Erythroblast (primary cell): ENCODE results near the gene SLC22A24.
"Not testable (repeated sequence)": the region's sequence is repeated elsewhere in the genome, so short reads cannot be mapped to it uniquely, and the experiment has no call there.

Experiments used
- DNase-seq, 2 experiments: peaks; one replicate each; lab custom pipeline; 2025; lab: John Stamatoyannopoulos, UW
- GATA1 ChIP-seq: IDR thresholded peaks from 2 replicates; pipeline ENCODE4 v1.6.1; 2011; ENCODE audit warnings: low read depth, mild to moderate bottlenecking, control low read depth, low read length, moderate library complexity
- POLR2A ChIP-seq: IDR thresholded peaks from 2 replicates; pipeline ENCODE4 v1.6.1; 2011; ENCODE audit warnings: mild to moderate bottlenecking, low read length

SLC22A24 gene, protein sequence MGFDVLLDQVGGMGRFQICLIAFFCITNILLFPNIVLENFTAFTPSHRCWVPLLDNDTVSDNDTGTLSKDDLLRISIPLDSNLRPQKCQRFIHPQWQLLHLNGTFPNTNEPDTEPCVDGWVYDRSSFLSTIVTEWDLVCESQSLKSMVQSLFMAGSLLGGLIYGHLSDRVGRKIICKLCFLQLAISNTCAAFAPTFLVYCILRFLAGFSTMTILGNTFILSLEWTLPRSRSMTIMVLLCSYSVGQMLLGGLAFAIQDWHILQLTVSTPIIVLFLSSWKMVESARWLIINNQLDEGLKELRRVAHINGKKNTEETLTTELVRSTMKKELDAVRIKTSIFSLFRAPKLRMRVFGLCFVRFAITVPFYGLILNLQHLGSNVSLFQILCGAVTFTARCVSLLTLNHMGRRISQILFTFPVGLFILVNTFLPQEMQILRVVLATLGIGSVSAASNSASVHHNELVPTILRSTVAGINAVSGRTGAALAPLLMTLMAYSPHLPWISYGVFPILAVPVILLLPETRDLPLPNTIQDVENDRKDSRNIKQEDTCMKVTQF

DNA sequence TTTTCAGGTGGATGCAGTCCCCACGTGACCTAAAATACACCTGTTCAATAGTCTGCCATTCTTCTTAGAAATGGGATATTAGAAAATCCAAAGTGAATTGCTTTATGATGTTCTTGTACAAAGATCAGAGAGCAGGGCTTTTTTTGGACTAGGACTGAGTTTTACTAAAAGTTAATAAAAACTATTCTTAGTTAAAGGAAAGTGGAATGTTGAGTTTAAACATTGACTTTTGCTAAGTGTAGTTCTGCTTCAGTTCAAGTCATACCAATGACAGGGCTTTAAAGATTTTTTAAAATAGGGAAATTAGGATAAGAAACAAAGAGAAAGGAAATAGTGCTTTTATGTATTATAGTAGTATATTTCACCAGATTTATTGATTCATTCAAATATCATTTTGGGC lies at the start of gene SLC22A24:
Gene SLC22A24 (minus strand): TSS at position 101 of the 400 bp plus-strand sequence. CDS start 442 bp downstream, outside the sequence.
- DNase-seq: no peak
- TF ChIP-seq POLR2A (no peak), GATA1 (no peak)

DNA sequence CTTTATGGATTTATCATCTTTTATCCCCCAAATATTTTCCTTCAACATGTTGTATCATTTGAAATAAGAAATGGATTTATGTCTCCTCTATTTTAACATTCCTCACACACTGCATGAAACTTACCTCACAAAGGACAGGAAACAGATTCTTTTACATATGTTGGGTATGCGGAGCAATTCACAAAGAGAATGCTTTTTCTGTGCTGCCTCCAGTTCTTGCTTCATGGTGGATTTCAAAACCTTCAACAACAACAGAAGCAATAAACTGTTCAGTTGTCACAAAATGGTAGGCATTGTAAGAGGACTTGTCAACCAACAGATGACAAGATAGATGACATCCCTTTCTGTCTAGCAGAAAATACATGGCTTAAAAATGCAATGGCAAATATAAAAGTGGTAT lies 36.5 kb upstream of the SLC22A24 start:
- TF ChIP-seq POLR2A (no peak), GATA1 (no peak)

DNA sequence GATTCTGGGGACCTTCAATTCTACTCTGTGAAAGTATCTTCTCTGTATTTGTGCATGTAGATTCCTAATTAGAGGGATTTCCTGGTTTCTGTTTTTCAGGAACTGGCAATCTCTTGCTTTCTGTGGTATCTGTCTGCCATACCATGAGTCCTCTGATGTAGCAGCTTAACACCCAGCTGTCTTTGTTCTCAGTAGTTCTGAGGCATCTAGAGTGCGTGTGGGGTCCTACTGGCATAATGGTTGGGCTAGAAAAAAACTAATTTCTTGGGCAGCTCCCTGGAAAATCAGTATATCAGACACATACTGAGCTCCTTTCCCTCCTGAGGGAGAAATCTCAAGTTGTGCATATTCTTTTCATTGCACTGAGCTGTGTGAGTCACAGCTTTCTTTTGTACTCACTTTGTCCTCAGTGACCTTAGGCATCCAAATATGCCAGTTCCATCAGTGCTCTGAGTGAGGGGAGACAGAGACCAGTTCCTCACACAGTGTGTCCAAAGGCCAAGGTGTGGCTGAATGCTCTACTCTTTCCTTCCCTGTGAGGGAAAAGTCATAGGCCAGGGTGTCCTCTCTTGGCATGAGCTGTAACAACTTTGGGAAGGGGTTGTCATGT lies 35.5 kb upstream of the SLC22A24 start:
- TF ChIP-seq GATA1 (no peak), POLR2A (no peak)
- DNase-seq: no peak

More for the DNA sequence above, 36.5 kb upstream of the SLC22A24 start:
- DNase-seq: no peak

DNA sequence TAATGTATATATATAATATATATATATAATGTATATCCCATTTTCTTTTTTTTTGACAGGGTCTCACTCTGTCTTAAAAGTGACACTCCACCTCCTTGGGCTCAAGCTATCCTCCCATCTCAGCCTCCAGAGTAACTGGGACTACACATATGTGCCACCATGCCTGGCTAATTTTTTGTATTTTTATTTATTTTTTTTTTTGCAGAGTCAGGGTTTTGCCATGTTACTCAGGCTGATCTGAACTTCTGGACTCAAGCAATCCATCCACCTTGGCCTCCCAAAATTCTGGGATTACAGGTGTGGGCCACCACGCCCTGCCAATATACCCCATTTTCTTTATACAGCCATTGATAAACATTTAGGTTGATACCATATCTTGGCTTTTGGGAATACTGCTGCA lies 33.9 kb upstream of the SLC22A24 start:
- TF ChIP-seq GATA1 (no peak), POLR2A (no peak)

DNA sequence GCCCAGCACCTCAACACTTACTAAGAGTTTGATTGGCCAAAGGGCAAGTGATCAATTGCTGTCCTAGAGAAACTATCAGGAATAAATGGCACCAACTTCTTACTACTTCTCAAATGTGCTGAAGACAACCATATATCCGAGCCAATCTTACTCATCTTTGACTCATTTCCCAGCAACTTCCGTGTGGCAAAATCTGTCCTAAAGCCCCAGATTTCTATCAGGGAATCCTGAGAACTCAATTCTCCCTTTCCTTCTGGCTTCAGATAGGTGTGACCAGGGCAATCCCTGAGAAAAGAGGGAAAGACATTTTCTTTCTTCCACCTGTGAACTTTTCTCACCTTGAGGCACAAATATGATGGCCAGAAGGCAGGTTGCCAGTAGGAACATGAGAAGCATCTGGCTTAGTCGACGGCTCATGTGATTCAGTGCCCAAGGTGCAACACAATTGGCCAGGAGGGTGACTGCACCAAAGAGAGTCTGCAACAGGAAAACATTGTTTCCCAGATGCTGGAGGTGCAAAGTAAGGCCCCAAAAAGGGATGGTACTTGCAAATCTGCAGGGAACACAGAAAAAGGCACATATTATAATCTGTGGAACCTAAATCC lies 21.8 kb upstream of the SLC22A24 start:
- TF ChIP-seq GATA1 (no peak), POLR2A (no peak)
- no peak for DNase-seq

More for the DNA sequence above, 33.9 kb upstream of the SLC22A24 start:
- DNase-seq: no peak

DNA sequence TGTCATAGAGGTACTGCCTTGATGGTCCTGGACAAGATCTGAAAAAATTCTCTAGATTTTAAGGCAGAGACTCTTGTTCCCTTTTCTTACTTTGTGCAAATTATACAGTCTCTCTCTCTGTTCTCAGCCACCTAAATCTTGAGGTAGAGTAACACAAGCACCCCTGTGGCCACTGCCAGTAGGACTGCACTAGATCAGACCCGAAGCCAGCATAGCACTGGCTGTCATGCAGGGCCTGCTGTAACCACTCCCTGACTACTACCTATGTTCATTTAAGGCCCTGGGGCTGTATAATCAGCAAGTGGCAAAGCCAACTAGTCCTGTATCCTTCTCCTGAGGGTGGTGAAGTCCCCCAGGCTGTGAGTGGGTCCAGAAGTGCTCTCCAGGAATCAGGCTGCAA lies 11.8 kb upstream of the SLC22A24 start:
- no peak for DNase-seq
- TF ChIP-seq GATA1 (no peak), POLR2A (no peak)

DNA sequence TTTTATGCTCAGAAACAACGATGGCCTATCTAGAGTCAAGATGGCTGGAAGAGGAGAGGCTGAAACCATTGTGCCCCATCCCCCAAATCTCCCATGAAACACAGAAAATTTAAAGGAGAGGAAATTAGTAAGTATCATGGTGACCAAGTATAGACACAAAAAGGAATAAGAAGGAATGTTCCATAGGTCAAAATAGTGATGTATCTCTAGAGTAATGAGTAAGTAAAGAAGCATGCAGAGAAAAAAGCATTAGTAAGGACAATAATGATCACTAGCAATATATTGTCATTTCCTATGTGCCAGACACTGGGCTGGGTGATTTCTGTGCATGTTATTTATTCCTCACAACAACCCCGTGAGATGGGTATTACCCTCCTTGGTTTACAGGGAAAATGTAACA lies 2.6 kb upstream of the SLC22A24 start:
- DNase-seq: no peak

DNA sequence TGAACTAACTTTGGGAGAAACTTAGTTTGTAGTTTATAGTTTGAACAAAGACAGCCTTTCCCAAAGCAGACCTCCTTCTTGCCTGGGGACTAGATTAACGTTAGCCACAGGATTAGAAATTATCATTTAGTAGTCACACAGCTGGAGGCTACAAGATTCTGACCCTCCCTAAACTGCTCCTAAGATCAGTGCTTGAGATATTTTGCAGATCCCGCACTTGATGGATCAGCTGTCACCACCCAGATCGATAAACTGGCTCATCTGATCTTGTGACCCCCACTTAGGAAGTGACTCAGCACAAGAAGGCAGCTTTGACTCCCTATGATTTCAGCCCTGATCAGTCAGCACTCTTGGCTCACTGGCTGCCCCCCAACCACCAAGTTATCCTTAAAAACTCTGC lies 1.6 kb downstream of the SLC22A24 start:
- DNase-seq: peak in 1 of 2 experiments; percentile 30
- TF ChIP-seq GATA1 (no peak), POLR2A (no peak)

More for the DNA sequence above, 2.6 kb upstream of the SLC22A24 start:
- TF ChIP-seq GATA1: no peak
- no peak for TF ChIP-seq POLR2A

DNA sequence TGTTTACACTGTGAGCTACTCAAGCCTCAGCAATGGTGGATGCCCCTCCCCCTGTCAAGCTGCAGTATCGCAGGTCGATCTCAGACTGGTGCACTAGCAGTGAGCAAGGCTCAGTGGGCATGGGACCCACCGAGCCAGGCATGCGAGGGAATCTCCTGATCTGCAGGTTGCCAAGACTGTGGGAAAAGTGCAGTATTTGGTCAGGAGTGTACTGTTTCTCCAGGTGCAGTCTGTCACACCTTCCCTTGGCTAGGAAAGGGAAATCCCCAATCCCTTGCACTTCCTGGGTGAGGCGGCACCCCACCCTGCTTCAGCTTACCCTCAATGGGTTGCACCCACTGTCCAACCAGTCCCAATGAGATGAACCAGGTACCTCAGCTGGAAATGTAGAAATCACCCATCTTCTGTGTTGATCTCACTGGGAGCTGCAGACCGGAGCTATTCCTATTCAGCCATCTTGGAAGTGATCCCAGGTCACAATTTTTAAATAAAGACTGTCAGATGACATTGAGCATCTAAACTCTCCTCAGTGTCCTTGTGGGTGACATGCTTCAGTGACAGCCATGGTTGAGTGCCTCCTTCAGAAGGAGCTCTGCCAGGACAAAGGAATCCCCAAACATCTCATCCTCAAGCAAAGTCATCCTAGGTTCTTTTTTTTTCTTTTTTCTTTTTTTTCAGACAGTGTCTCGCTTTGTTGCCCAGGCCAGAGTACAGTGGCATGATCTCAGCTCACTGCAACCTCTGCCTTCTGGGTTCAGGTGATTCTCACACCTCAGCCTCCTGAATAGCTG lies 10.8 kb downstream of the SLC22A24 start:
- no peak for TF ChIP-seq GATA1
- TF ChIP-seq POLR2A: no peak
- DNase-seq: no peak

DNA sequence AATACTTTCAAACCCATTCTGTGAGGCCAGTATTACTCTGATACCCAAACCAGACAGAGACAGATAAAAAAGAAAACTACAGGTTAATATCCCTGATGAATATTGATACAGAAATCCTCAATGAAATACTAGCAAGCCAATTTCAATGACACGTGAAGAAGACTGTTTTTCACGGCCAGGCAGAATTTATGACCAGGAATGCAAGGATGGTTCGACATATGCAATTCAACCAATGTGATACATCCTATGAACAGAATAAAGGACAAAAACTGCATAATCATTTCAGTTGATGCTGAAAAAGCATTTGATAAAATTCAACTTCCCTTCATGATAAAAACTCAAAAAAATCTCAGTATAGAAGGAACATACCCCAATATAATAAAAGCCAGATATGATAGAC lies 44.5 kb downstream of the SLC22A24 start:
- TF ChIP-seq POLR2A: no peak
- no peak for TF ChIP-seq GATA1
- peak; percentile 3 to 11 for DNase-seq

DNA sequence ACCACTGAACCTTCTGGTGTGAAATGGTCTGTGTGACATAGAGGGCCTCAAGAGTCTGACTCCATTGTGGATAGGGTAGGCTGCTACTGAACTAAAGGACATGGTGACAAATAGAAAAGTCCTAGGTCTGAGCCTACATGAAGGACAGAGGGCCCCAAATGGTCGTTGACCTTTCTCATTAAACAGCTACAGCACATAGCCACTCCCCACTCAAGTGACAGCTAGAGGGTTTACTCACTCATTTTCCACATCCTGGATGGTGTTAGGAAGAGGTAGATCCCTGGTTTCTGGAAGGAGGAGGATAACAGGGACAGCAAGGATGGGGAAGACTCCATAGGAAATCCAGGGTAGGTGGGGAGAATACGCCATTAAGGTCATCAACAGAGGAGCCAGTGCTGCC lies 63.3 kb downstream of the SLC22A24 start:
- DNase-seq: no peak
- TF ChIP-seq POLR2A: no peak

DNA sequence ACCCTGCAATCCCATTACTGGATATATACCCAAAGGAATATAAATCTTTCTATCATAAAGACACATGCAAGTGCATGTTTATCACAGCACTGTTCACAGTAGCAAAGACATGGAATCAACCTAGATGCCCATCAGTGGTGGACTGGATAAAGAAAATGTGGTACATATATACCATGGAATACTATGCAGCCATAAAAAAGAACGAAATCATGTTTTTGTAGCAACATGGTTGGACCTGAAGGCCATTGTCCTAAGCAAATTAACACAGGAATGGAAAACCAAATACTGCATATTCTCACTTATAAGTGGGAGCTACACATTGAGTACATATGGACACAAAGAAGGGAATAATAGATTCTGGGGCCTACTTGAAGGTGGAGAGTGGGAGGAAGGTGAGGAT lies 97.8 kb downstream of the SLC22A24 start:
- DNase-seq: not testable (repeated sequence)

DNA sequence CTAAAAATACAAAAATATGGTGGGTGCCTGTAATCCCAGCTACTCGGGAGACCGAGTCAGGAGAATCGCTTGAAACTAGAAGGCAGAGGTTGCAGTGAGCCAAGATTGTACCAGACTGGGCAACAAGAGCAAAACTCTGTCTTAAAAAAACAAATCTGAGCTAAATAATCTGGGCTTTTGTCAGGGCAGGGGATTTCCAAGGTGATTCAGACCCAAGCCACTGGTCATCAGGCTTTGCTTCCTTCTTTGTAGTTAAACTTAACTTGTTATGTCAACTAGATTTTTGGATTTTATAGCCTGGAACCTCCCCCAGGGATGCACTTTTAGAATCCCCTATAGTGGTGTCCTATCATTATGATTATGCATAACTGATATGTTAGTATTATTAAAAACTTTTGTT lies 101.4 kb downstream of the SLC22A24 start:
- no peak for DNase-seq
- TF ChIP-seq GATA1: no peak
- TF ChIP-seq POLR2A: no peak
